Daoy (cell line): ENCODE measurements around the gene CDH12. TPM values are rescaled to one million over a fixed set of nuclear protein-coding genes. Genes with fewer than 3 reads are reported as not detected.
"Not testable (repeated sequence)": the region's sequence is repeated elsewhere in the genome, so short reads cannot be mapped to it uniquely, and the experiment has no call there.

Experiments
- DNase-seq: peaks from one replicate; pipeline ENCODE4 v3.0.0-alpha.2; 2015; ENCODE audit warnings: low read depth
- total RNA-seq: library from RNA; depleted of rRNA; stranded (reverse); fragments of >200 nt; shearing (Covaris generic); gene quantifications from 2 replicates; pipeline ENCODE4 v1.2.3, GENCODE V29; 2014; rRNA removed

The CDH12 gene
- total RNA-seq, result 0.06 TPM in 1 of 2 replicates, not detected in the other

GRCh38 chr5:22852807-22853660 is at the start of gene CDH12:
TSS of gene CDH12 (minus strand) at chr5:22853344.
- no peak for DNase-seq

- DNase-seq, result no peak
Measured at GRCh38 chr5:22901885-22902284, 48.7 kb upstream of the CDH12 start.

GRCh38 chr5:22900801-22901310 is 47.7 kb upstream of the CDH12 start:
- no peak for DNase-seq

DNA sequence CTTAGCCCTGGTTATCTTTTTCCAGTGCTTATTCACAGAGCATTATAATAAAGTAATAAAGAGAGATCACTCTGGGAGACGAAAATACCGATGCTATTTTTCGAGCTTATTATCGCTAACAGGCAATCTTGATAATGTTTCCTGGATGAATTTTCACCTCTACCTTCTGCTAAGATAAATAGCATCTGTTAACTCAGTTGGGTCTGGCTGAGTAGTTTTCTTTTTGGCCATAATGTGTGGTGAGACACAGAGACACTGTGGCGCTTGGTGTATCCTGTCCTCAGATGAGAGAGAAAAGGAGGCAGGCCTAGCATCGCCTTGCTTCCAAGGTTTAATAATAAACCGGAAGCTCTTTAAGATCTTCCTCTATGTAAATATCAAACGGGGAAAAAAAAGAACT is 46.2 kb upstream of the CDH12 start:
- no peak for DNase-seq

DNA sequence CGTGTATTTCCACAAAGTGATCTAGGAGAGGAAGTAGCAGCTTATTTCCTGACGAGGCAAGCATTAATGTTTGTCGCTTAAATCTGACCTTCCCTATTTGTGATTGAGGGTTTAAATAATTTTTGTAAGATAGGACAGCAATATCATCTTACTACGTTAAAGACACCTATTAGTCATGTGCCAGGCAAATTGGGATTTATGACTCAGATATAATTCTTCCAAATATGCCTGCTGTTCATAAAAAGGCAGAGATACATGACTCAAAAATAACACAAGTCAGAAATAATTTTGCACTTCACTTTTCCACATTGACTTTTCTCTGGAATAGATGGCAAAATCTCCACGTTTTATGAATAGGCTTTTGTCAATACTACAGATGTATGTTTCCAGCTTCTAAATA is 43.0 kb upstream of the CDH12 start:
- DNase-seq, result no peak

DNA sequence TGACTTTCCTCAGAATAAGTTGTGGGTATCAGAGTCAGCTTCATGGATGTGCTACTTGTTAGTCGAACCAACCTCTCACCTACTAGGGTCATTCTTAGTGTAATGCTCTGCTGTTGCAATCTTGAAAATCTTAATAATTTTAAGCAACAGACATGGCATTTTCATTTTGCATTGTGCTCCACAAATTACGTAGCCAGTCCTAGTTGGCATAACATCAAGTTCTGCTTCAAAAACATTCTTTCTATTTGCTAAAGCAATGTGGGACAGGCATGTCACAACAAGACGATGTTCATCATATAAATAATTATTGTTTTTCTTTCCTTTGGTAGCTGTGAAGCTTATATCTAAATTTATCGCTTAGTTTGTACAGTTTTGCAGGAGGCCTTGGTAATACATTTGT is 39.3 kb upstream of the CDH12 start:
- no peak for DNase-seq

DNA sequence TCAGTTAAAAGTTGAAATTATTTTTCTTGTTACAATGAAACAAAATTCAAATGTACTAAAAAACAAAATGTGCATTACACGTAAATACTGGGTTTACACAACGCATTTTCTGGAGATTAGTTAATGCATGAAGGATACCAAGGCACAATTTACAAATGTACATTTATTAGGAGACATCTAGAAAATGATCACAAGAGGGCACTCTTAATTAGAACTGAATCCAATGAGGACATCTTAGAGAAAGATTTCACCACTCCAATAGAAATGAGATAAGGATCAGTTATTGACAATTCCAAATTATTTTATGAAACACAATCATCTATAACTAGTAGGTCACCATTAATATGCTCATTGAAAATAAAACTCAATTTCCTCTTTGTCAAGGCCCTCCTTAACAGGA is 36.6 kb upstream of the CDH12 start:
- DNase-seq, result no peak

GRCh38 chr5:22887566-22887965 is 34.4 kb upstream of the CDH12 start:
- no peak for DNase-seq

DNA sequence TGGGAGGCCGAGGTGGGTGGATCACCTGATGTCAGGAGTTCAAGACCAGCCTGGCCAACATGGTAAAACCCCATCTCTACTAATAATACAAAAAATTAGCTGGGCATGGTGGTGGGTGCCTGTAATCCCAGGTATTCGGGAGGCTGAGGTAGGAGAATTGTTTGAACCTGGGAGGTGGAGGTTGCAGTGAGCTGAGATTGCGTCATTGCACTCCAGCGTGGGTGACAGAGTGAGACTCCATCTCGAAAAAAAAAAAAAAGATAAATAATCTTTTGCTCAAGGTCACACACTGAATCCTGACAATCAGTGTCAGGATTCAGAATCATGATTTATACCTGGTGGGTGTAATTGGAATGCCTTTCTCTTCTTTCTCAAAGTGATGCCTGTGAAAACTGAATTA is 5.8 kb upstream of the CDH12 start:
- DNase-seq, result not testable (repeated sequence)

- no peak for DNase-seq
Measured at GRCh38 chr5:22855824-22856223, 2.7 kb upstream of the CDH12 start.

DNA sequence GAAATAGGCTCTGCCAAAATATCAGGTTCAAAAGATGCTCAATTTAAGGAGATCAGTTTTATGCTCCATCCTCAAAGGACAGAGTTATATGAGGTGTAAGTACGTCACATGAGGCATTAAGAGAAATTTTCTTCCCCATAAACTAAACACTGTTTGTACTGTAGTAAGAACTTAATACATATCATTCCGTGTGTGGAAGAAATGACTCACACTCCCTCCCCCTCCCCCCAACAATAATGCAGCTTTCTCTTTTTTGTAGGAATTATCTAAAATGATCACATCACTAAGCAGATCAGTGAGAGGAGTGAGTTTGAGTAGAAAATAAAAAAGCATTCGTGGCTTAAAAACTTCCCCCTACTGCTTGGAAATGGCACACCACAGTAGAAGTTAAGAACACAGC is 2.2 kb downstream of the CDH12 start:
- no peak for DNase-seq

GRCh38 chr5:22846693-22847092 is 6.5 kb downstream of the CDH12 start:
- no peak for DNase-seq

DNA sequence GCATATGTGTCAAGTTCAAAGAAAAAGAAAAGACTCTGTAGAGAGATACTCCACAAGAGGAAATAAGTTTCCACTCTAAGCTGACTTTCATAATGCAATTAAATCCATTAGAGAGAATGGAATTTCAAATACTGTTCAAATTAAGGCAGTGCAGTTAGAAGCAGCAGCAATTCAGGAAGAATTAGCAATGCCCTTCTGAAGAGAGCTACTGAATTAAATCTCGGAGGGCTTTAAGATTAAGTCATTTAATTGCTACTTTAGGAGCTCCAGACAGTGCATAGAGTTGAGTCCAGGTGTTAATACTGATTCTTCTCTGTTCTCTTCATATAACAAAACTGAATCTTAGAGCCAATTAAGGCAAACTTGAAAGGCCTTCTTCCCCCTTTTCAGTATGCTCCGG is 8.5 kb downstream of the CDH12 start:
- DNase-seq, result no peak

DNA sequence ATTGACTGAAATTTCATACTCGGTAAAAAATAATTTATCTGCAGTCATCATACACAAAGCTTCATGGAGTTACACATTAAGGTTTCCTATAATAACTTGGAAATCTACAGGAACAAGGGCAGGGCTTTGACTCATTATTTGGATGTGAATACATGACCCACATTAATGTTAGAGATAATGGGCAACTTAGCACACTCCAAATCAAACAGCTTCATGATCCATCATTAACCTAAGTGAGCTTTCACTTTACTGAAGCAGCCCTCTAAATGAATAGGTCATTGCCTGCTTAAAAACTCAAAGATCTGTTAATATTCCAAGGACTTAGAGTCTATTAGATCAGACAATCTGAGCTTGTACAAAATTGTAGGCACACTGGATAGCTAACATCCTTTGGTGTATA is 9.0 kb downstream of the CDH12 start:
- no peak for DNase-seq

- DNase-seq, result no peak
Measured at GRCh38 chr5:22842574-22842973, 10.6 kb downstream of the CDH12 start.

DNA sequence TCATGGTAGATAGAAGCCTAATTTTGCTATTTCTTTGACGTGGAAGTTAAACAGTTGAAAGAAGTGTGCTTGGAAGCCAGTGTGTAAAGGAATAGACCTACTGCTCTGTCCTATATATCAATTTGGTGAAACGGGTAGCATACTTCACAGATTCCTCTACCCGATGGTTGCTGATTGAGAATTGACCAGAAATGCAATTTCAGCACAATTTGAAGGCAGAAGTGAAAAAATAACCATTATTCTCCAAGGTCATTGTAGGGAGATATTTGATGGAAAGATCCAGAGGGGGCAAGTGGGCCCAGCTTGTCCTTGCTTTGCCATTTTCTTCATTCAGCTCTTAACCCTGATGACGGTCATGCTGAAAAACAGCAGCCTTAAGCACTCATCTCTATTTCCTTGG is 15.3 kb downstream of the CDH12 start:
- DNase-seq, result no peak

GRCh38 chr5:22835686-22836085 is 17.5 kb downstream of the CDH12 start:
- no peak for DNase-seq

DNA sequence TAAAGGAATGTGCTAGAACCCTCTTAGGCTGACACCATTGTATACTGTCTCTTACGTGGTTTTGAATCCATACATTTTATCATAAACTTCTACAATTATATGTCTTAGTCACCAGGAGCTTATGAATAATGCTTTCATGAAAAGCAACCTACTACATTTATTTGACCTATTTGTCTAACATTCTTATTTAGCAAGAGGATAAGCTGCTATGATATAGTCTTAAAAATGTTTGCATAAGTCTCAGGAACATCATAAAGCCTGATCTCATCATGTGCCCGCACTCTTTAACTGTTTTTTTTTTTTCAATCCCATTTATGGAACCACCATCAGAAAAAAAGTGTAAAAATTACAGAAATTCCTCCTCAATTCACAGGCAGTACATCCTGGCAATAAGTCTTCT is 59.7 kb downstream of the CDH12 start:
- no peak for DNase-seq

DNA sequence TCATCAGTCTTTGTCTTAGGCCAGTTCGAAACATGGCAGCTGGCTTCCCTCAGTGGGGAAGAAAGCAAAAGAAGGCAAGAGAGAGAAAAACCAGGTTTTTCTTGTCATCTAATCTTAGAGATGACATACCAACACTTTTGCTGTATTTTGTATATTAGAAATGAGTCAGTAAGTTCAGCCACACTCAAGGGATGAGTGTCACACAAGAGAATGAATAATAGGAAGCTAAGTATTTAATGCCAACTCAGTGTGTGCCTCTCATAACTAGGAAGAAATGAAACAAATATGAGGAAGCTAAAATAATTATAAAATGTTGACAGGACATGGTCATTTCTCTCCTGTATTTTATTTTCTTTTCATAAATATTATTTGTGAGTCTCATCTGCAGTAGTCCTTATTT is 65.3 kb downstream of the CDH12 start:
- no peak for DNase-seq

DNA sequence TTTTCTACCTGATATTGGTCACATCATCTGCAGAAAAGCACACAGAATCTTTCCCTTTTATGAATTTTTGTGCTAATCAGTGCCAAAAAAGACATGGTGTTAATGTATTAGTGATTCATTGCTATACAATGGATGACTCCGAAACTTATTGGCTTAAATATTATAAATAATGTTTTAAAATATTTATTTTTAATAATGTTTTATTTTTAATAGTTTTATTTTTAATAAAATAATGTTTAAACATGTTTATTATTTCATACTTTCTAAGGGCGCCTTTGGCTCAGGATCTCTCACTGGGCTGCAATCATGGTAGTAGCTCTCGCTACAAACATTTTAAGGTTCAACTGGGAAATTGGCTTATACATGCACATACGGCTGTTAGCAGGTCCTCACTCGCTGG is 65.7 kb downstream of the CDH12 start:
- no peak for DNase-seq

GRCh38 chr5:22780756-22781155 is 72.4 kb downstream of the CDH12 start:
- DNase-seq, result no peak

DNA sequence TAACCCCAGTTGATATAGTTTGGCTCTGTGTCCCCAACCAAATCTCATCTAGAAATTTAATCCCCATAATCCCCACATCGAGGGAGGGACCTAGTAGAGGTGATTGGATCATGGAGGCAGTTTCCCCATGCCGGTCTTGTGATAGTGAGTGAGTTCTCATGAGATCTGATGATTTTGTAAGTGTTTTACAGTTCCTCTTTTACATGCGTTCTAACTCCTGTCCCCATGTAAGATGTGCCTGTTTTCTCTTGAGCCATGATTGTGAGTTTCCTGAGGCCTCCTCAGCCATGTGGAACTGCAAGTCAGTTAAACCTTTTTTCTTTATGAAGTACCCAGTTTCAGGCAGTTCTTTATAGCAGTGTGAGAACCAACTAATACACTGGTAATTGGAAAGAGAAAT is 73.6 kb downstream of the CDH12 start:
- DNase-seq, result no peak

DNA sequence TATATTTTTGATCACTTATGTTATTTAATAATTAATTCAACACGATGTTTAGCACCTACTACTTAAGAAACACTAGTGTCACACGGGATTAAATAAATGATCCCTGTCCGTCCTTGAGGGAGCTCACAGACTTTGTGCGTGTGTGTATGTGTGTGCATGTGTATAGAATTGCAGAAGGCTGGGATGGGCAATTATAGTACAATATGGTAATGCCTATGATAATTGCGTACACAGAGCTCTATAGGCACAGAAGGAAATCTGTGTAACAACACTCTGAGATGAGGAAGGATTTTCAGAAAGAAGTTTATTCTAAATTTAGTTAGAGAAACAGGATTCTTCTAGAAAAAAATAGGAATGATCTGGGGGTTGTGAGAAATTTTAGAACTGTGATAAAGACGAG is 76.9 kb downstream of the CDH12 start:
- DNase-seq, result no peak

DNA sequence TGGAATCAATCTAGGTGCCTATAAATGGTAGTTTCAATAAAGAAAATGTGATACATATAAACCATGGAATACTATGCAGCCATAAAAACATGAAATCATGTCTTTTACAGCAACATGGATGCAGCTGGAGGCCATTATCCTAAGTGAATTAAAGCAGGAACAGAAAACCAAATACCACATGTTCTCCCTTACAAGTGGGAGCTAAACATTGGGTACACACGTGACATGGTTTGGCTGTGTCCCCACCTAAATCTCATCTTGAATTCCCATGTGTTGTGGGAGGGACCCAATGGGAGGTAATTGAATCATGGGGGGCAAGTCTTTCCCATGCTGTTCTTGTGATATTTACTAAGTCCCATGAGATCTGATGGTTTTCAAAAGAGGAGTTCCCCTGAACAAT is 78.9 kb downstream of the CDH12 start:
- DNase-seq, result not testable (repeated sequence)
